Psoas muscle (tissue), 8 donors: ENCODE data around the gene CDK14. TPM values are rescaled to one million over a fixed set of nuclear protein-coding genes. Genes with fewer than 3 reads are reported as not detected.
A peak's percentile ranks its signal among the peaks of the same experiment; 100 is the strongest.
"Not testable (repeated sequence)": the region's sequence is repeated elsewhere in the genome, so short reads cannot be mapped to it uniquely, and the experiment has no call there.

ENCODE experiments used
- ATAC-seq, 4 donors: fragments of 200-7000 bp; cut with Tn5 transposase; one replicate each; pipeline ENCODE4 v1.9.1; 2020; ENCODE audit warnings: moderate library complexity in 3 of 4, mild to moderate bottlenecking in 2 of 4
- DNase-seq, 2 donors: peaks; one replicate each; pipeline ENCODE4 v3.0.0-alpha.2; 2020
- H3K27ac ChIP-seq: fragments of 200-600 bp; one replicate; pipeline ENCODE4 v1.8.0; 2022
- H3K27me3 ChIP-seq, 3 donors: fragments of 200-600 bp in 1 of 3; one replicate each; pipeline versions ENCODE4 v1.6.1 to v1.8.0; 2013 to 2022; ENCODE audit warnings: low read length in 2 of 3, mild to moderate bottlenecking in 2 of 3, moderate library complexity in 1 of 3; ENCODE audit not compliant: insufficient read depth in 3 of 3
- H3K36me3 ChIP-seq, 2 donors: fragments of 200-600 bp in 1 of 2; one replicate each; pipeline versions ENCODE4 v1.6.1 to v1.8.0; 2013 to 2022; ENCODE audit warnings: low read depth in 1 of 2, mild to moderate bottlenecking in 1 of 2, moderate library complexity in 1 of 2; ENCODE audit not compliant: insufficient read depth in 1 of 2
- H3K4me1 ChIP-seq: fragments of 200-600 bp; one replicate; pipeline ENCODE4 v1.8.0; 2022
- H3K4me3 ChIP-seq: fragments of 200-600 bp; one replicate; pipeline ENCODE4 v1.8.0; 2022; ENCODE audit warnings: mild to moderate bottlenecking
- H3K9me3 ChIP-seq: fragments of 200-600 bp; one replicate; pipeline ENCODE4 v1.8.0; 2022
- WGBS, 3 donors: extraction: QIAGEN DNeasy Blood & Tissue Kit; methylation state at CpG; one replicate each; pipeline versions ENCODE4 v1.1.6 to v1.1.7; 2013; 5-methylcytosine and 5-hydroxymethylcytosine counted together
- intact Hi-C, 2 donors: fragments of 100-400 bp; cut with DNase I; formaldehyde crosslinking; loops; one replicate each; pipeline versions ENCODE4 v1.11.0 to v1.14.2; 2022
- polyA plus RNA-seq, 3 donors: library from polyadenylated mRNA; stranded (reverse); fragments of 200-250 nt; gene quantifications; one replicate each; pipeline ENCODE4 v1.2.3, GENCODE V29; 2013
- total RNA-seq, 4 donors: library from RNA; stranded (reverse); fragmentation: NEBNext Ultra II Directional in 2 of 4; extraction: Animal tissue kit (Norgen Biotek cat#: 25700) in 2 of 4; gene quantifications; one replicate each; pipeline versions ENCODE4 v1.2.1 to v1.2.4, GENCODE V29; 2021 to 2023
- TF ChIP-seq, protein P1 (sequence below): fragments of 200-600 bp; IDR thresholded peaks from one replicate; pipeline ENCODE4 v1.8.0; 2022; ENCODE audit warnings: antibody characterized with exemption
- donor health status: healthy with polysubstance abuse.
- donor health status: DM: no; HTN: no; CAD: no; lungs with moderate emphysema.
- donor health status: Bipolar disorder and iron deficiency.
- donor health status: healthy.
- donor health status: DM: yes; HTN: yes; CAD: no.
- donor health status: DM: no; HTN: no; CAD: no.
- donor health status: DM: no; HTN: no; CAD: no.
- donor health status: DM: yes; HTN: yes; CAD: no.

CDK14 gene
- total and polyA plus RNA-seq, 7 donors, result 1.7 to 16.6 (median 10.6) TPM

DNA sequence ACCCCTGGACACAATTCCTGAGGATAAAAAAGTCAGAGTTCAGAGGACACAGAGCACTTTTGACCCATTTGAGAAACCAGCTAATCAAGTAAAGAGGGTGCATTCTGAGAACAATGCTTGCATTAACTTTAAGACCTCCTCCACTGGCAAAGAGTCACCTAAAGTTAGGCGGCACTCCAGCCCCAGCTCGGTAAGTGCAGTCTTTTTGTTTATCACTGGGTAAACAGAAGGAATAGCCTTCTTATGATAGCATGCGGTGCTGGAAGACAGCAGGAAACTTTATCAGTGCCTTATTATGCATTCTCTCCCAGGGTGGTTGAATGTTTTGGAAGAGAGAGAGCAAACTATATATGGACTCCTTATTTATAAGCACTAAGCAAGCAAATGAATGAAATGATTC is 130.5 kb downstream of the CDK14 start:
- ATAC-seq (peak in 1 of 4 donors; percentile 53), DNase-seq (no peak)
- Histone ChIP-seq H3K27me3 (no peaks in the 10 kb centered on the region), H3K36me3 (no peaks in the 10 kb centered on the region), H3K27ac (peak overlapping the region; percentile 33), H3K9me3 (peaks cover 3% of the 10 kb centered on the region), H3K4me3 (no peak overlapping the region), H3K4me1 (peaks cover 16% of the 10 kb centered on the region)
- intact Hi-C loops, result no loop called here
- TF ChIP-seq, protein P1, sequence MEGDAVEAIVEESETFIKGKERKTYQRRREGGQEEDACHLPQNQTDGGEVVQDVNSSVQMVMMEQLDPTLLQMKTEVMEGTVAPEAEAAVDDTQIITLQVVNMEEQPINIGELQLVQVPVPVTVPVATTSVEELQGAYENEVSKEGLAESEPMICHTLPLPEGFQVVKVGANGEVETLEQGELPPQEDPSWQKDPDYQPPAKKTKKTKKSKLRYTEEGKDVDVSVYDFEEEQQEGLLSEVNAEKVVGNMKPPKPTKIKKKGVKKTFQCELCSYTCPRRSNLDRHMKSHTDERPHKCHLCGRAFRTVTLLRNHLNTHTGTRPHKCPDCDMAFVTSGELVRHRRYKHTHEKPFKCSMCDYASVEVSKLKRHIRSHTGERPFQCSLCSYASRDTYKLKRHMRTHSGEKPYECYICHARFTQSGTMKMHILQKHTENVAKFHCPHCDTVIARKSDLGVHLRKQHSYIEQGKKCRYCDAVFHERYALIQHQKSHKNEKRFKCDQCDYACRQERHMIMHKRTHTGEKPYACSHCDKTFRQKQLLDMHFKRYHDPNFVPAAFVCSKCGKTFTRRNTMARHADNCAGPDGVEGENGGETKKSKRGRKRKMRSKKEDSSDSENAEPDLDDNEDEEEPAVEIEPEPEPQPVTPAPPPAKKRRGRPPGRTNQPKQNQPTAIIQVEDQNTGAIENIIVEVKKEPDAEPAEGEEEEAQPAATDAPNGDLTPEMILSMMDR, result no peak
- 25 to 27% (median 26%) methylated on average over 3 of the region's 3 CpGs for WGBS, 3 donors

DNA sequence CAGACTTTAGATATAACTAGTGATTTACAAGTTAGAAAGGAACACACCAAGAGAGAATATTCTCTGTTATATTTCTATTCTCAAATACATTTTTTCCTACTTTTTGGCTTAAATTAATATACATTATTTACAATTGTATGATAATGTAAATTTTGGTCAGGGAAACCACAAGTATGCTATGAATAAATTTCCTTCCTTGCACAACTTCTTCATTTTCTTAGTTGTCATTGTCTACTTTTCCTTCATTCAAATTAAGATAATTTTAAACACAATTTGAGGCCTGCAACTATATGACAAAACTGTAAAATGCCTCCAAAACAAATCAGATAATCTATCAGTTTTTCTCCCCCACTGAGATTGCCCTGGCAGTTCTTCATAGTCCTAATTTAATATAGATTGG is 131.3 kb downstream of the CDK14 start:
- Histone ChIP-seq H3K4me1 (peaks cover 16% of the 10 kb centered on the region), H3K36me3 (no peaks in the 10 kb centered on the region), H3K9me3 (peaks cover 3% of the 10 kb centered on the region), H3K27me3 (no peaks in the 10 kb centered on the region), H3K27ac (no peak overlapping the region), H3K4me3 (no peak overlapping the region)
- TF ChIP-seq, protein P1, result no peak
- ATAC-seq (no peak), DNase-seq (no peak)
- intact Hi-C loops, result no loop called here

DNA sequence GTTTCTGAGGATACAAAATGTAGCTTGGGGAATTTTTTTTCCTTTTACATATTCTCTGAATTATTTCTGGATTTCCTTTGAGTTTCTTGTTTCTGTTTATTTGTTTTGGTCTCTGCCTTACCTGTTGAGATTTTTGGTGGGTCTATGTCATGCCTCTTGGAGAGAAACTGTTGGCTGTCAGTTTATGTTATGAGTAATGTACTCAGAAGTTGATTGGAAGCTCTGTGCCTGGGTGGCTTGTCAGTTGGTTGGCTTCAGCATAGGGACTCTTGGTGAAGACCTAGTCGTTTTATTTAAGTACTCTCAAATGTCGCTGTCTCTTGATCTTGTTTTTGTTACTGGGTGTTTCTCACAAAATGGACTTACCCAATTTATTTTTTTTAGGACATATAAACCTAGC is 132.4 kb downstream of the CDK14 start:
- DNase-seq, result no peak
- Histone ChIP-seq H3K9me3 (peaks cover 3% of the 10 kb centered on the region), H3K4me3 (no peak overlapping the region), H3K27me3 (no peaks in the 10 kb centered on the region), H3K4me1 (peaks cover 16% of the 10 kb centered on the region), H3K27ac (no peak overlapping the region), H3K36me3 (no peaks in the 10 kb centered on the region)
- TF ChIP-seq, protein P1, result no peak
- WGBS, 3 donors, result 83 to 86% (median 85%) methylated on average over 2 of the region's 2 CpGs
- no peak for ATAC-seq
- intact Hi-C loops, result no loop called here

DNA sequence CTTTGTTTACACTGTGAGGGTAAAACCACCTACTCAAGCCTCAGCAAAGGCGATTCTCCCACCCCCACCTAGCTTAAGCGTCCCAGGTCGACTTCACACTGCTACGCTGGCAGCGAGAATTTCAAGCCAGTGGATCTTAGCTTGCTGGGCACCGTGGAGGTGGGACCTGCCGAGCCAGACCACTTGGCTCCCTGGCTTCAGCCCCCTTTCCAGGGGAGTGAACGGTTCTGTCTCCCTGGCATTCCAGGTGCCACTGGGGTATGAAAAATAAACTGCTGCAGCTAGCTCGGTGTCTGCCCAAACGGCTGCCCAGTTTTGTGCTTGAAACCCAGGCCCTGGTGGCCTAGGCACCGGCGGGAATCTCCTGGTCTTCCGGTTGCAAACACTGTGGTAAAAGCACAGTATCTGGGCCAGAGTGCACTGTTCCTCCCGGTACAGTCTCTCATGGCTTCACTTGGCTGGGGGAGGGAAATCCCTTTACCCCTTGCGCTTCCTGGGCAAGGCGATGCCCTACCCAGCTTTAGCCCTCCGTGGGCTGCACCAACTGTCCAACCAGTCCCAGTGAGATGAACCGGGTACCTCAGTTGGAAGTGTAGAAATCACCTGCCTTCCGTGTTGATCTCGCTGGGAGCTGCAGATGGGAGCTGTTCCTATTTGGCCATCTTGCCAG is 139.6 kb downstream of the CDK14 start:
- DNase-seq, H3K36me3 ChIP-seq, H3K4me1 ChIP-seq, intact Hi-C loops, H3K27me3 ChIP-seq, ATAC-seq, H3K9me3 ChIP-seq, H3K27ac ChIP-seq, H3K4me3 ChIP-seq: not testable (repeated sequence)
- WGBS, 3 donors, result 90 to 92% (median 92%) methylated on average over 20 of the region's 20 CpGs

DNA sequence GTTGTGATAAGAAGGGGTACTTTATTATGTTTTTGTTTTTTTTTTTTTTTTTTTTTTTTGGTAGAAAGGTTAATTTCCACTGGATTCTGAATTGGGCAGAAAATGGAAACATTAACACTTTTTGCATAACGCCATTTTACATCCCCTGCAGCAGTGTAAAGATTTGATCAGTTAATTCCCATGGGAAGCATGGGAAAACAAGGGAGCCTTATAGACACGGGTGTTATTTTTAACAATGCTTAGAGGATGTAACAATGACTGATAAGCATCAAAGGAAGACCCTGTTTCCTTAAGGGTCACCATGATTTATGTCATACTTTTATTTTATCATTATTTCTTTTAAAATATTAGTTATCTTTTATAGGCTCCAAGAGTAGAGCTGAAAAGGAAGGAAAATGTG is 140.2 kb downstream of the CDK14 start:
- ATAC-seq (no peak), DNase-seq (no peak)
- no peak overlapping the region for H3K27ac ChIP-seq
- no peaks in the 10 kb centered on the region for H3K9me3 ChIP-seq
- H3K27me3 ChIP-seq, result no peaks in the 10 kb centered on the region
- H3K36me3 ChIP-seq, result no peaks in the 10 kb centered on the region
- 69 to 79% (median 75%) methylated on average over 2 of the region's 2 CpGs for WGBS, 3 donors
- H3K4me3 ChIP-seq, result no peak overlapping the region
- TF ChIP-seq, protein P1, result no peak
- no peaks in the 10 kb centered on the region for H3K4me1 ChIP-seq
- intact Hi-C loops, result no loop called here
